PC-3 (cell line): Measurements from ENCODE around the gene TCEAL5. TPM values are rescaled to one million over a fixed set of nuclear protein-coding genes. Genes with fewer than 3 reads are reported as not detected.

Experiments used
- ATAC-seq: fragments of 200-7000 bp; cut with Tn5 transposase; 2 replicates; pipeline ENCODE4 v1.9.1; 2020; ENCODE audit warnings: mild to moderate bottlenecking, moderate library complexity
- BruUV-seq: library from RNA; stranded (reverse); fragments of 400-500 nt; replicated peaks from 2 replicates; lab custom pipeline; 2021; lab: Mats Ljungman, UMichigan
- CTCF ChIA-PET: fragments of 300-600 bp; sonication (Branson Sonifier 250); formaldehyde crosslinking; loops from one replicate; lab custom pipeline; 2022; ENCODE audit warnings: antibody characterized with exemption; lab: Charles Lee
- POLR2A ChIA-PET: fragments of 300-600 bp; sonication (Branson Sonifier 250); formaldehyde crosslinking; loops from one replicate; lab custom pipeline; 2022; ENCODE audit warnings: antibody characterized with exemption; ENCODE audit not compliant: unreplicated experiment; lab: Charles Lee
- DNase-seq: peaks from one replicate; pipeline ENCODE4 v3.0.0-alpha.2; 2015
- H2AFZ ChIP-seq: fragments of 300-600 bp; sonication (generic); 2 replicates; pipeline ENCODE4 v1.6.0; 2016; ENCODE audit warnings: antibody characterized with exemption, low read length
- H3F3A ChIP-seq: fragments of 300-600 bp; sonication (generic); one replicate; pipeline ENCODE4 v1.6.0; 2017; ENCODE audit warnings: antibody characterized with exemption, low read length, control low read depth, mild to moderate bottlenecking; ENCODE audit not compliant: unreplicated experiment
- H3K27ac ChIP-seq: fragments of 300-600 bp; sonication (generic); 2 replicates; pipeline ENCODE4 v1.5.1; 2016; ENCODE audit warnings: mild to moderate bottlenecking, low read length
- H3K27me3 ChIP-seq: fragments of 300-600 bp; sonication (generic); 2 replicates; pipeline ENCODE4 v1.6.1; 2016; ENCODE audit warnings: low read length, mixed read lengths
- H3K36me3 ChIP-seq: fragments of 300-600 bp; sonication (generic); 2 replicates; pipeline ENCODE4 v1.6.1; 2016; ENCODE audit warnings: low read depth, mixed run types, low read length, mixed read lengths
- H3K4me1 ChIP-seq: fragments of 300-600 bp; sonication (generic); 2 replicates; pipeline ENCODE4 v1.5.1; 2016; ENCODE audit warnings: low read length; ENCODE audit not compliant: insufficient read depth
- H3K4me2 ChIP-seq: fragments of 300-600 bp; sonication (generic); 2 replicates; pipeline ENCODE4 v1.6.0; 2016; ENCODE audit warnings: low read length
- H3K4me3 ChIP-seq: fragments of 300-600 bp; sonication (generic); 2 replicates; pipeline ENCODE4 v1.5.1; 2016; ENCODE audit warnings: mild to moderate bottlenecking, low read length, mixed read lengths
- H3K79me2 ChIP-seq: fragments of 300-600 bp; sonication (generic); 2 replicates; pipeline ENCODE4 v1.6.1; 2017; ENCODE audit warnings: low read length, mixed read lengths
- H3K9ac ChIP-seq: fragments of 300-600 bp; sonication (generic); 2 replicates; pipeline ENCODE4 v1.6.0; 2016; ENCODE audit warnings: mild to moderate bottlenecking, low read length
- H3K9me2 ChIP-seq: fragments of 300-600 bp; sonication (generic); replicated peaks from 2 replicates; pipeline ENCODE4 v1.6.1; 2016; ENCODE audit warnings: mixed run types, low read length, mixed read lengths
- H3K9me3 ChIP-seq: fragments of 300-600 bp; sonication (generic); 2 replicates; pipeline ENCODE4 v1.6.1; 2016; ENCODE audit warnings: low read length, mixed read lengths
- H4K20me1 ChIP-seq: fragments of 300-600 bp; sonication (generic); 2 replicates; pipeline ENCODE4 v1.6.1; 2016; ENCODE audit warnings: low read length, mixed read lengths
- CTCF ChIP-seq: fragments of 300-600 bp; sonication (generic); conservative IDR thresholded peaks from 2 replicates; pipeline ENCODE4 v1.5.1; 2017; ENCODE audit warnings: antibody characterized with exemption, low read depth, mild to moderate bottlenecking, low read length
- EZH2 ChIP-seq: fragments of 300-600 bp; sonication (generic); IDR thresholded peaks from one replicate; pipeline ENCODE4 v1.6.1; 2017; ENCODE audit warnings: antibody characterized with exemption, mild to moderate bottlenecking, low read length; ENCODE audit not compliant: unreplicated experiment
- EZH2phosphoT487 ChIP-seq: fragments of 300-600 bp; sonication (generic); IDR thresholded peaks from 2 replicates; pipeline ENCODE4 v1.6.1; 2018; ENCODE audit warnings: mild to moderate bottlenecking, antibody characterized with exemption, low read length, borderline replicate concordance
- intact Hi-C: fragments of 100-400 bp; cut with micrococcal nuclease; formaldehyde crosslinking; loops from 2 replicates; pipeline ENCODE4 v1.9.0; 2023
- total RNA-seq: library from RNA; depleted of rRNA; stranded (reverse); fragments of >200 nt; gene quantifications from 2 replicates; pipeline ENCODE4 v1.2.3, GENCODE V29; 2014

The TCEAL5 gene
- total RNA-seq, 1 experiment from 2014 or later, result not detected

DNA sequence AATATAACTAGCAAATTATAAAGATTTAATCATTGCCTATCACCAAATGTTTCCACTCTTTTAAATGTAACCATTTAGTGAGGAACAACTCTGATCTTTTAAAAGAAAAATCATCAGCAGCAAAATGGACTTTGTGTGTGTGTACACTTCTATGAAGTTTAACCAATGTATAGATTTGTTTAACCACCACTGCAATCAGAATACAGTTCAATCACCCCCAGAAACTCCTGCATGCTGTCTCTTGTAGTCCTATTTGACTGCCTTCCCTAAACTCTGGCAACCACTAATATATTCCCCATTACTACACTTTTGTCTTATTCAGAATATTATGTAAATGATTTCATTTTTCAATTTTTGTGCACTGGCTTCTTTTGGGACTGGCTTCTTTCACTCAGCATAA lies 19.9 kb downstream of the TCEAL5 start:
- no TSS peak for BruUV-seq
- no peak for ATAC-seq
- no peak for TF ChIP-seq EZH2phosphoT487
- TF ChIP-seq EZH2, result no peak
- TF ChIP-seq CTCF, result no peak

DNA sequence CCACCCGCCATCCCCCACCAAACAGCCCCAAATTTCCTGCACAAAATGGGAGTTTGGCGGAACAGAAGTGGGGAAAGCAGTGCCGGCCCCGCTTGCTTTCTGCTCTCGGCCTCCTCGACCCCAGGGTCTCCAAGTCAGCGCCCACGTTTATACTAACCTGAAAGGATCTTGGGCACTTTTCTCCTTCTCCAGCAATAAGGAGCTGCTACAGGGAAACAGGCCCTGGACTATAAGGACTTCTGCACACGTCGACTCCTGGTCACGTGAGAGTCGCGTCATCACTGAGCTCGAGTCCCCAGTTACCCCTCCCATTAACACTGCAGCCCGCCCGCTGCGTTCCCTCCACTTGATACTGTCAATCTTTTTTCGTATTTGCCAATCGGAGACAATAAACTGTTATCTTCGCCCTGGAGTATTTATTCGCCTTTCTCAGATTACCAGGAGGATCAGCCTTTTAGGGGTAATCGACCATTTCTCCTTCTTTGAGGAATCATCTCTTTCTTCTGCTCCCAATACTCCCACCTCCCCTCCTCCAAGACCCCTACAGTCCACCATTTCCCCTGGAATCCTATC lies 21.5 kb downstream of the TCEAL5 start, which contains the start of gene TCEAL8:
Gene TCEAL8 (minus strand): TSS at position 235 of the 573 bp plus-strand sequence. CDS start 1,176 bp downstream, outside the sequence.
- Histone ChIP-seq H3K9me3 (no peaks in the 10 kb centered on the region), H3F3A (no peaks in the 10 kb centered on the region), H3K27ac (peak within 1 kb of the TSS; percentile 8; the same call in 1 of the 2 replicates), H2AFZ (peak within 1 kb of the TSS; percentile 89), H3K4me3 (peak within 1 kb of the TSS; percentile 85), H3K9me2 (no peaks in the 10 kb centered on the region), H3K27me3 (0 out of 2 replicates have a peak, but pooled peaks cover 3% of the 10 kb centered on the region), H3K79me2 (peaks cover 8% of the 10 kb centered on the region; the same call in 1 of the 2 replicates), H3K4me2 (peak within 1 kb of the TSS; percentile 92), H3K36me3 (0 out of 2 replicates have a peak, but pooled peaks cover 3% of the 10 kb centered on the region), H3K4me1 (peaks cover 5% of the 10 kb centered on the region; the same call in 1 of the 2 replicates), H4K20me1 (no peaks in the 10 kb centered on the region), H3K9ac (peak within 1 kb of the TSS; percentile 80)
- peak; percentile 66 for DNase-seq
- intact Hi-C loops, result loop anchor here (5.0 kb wide), 1 partner anchor 207 kb away; no protein-coding TSS in a partner anchor
- POLR2A ChIA-PET, result no interaction called here
- BruUV-seq, result no TSS peak
- CTCF ChIA-PET, result no interaction called here
- peak; percentile 88 for ATAC-seq
- TF ChIP-seq EZH2phosphoT487, result no peak
- TF ChIP-seq EZH2, result no peak
- no peak for TF ChIP-seq CTCF

More for the DNA sequence above, 19.9 kb downstream of the TCEAL5 start:
- Histone ChIP-seq H3K27ac (no peak overlapping the region), H3F3A (no peaks in the 10 kb centered on the region), H3K4me1 (peaks cover 5% of the 10 kb centered on the region; the same call in 1 of the 2 replicates), H3K27me3 (peaks cover 16% of the 10 kb centered on the region), H3K4me3 (no peak overlapping the region), H3K9me3 (no peaks in the 10 kb centered on the region), H3K79me2 (peaks cover 8% of the 10 kb centered on the region; the same call in 1 of the 2 replicates), H3K9ac (no peak overlapping the region), H4K20me1 (no peaks in the 10 kb centered on the region), H3K4me2 (no peak overlapping the region), H3K36me3 (0 out of 2 replicates have a peak, but pooled peaks cover 3% of the 10 kb centered on the region), H2AFZ (no peak overlapping the region), H3K9me2 (no peaks in the 10 kb centered on the region)
- CTCF ChIA-PET, result no interaction called here
- no peak for DNase-seq
- POLR2A ChIA-PET, result no interaction called here
- intact Hi-C loops, result no loop called here

DNA sequence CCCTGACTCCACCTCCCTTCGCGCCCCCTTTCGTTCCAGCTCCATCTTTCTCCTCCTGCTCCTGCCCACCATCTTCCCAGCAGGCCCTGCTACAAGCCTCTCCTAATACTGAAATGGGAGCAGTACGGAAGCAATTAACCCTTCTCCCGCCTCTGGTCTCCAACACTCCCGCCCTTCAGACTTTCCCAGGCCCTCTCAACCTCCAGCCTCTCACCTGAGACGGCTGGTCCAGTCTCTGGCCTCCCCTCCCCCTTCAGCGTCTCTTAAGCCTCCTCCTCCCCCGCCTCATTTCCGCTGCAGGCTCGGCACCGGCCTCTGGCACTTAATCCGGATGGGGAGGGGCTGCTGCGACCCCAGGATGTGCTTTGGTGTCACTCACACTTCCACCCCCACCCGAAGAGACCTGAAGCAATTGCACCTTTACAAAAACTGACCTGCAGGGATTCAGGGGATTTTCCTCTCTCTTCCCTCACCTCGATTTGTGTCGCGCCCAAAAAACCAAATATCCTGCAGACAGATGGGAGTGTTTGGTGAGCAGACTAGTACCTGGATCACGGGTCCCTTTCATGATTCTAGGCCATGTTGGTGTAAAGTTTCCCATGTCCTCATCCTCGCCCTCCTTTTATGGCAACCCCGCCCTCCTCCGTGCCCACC lies 22.3 kb downstream of the TCEAL5 start:
- ATAC-seq (peak; percentile 46), DNase-seq (peak; percentile 40)
- CTCF ChIA-PET, result no interaction called here
- Histone ChIP-seq H3K36me3 (0 out of 2 replicates have a peak, but pooled peaks cover 3% of the 10 kb centered on the region), H3K27me3 (no peaks in the 10 kb centered on the region), H3K79me2 (peaks cover 8% of the 10 kb centered on the region; the same call in 1 of the 2 replicates), H3K9me2 (no peaks in the 10 kb centered on the region), H3K9me3 (no peaks in the 10 kb centered on the region), H3K4me1 (peaks cover 5% of the 10 kb centered on the region; the same call in 1 of the 2 replicates), H4K20me1 (no peaks in the 10 kb centered on the region), H2AFZ (peak overlapping the region; percentile 89), H3F3A (no peaks in the 10 kb centered on the region), H3K4me2 (peak overlapping the region; percentile 92), H3K9ac (peak overlapping the region; percentile 80), H3K27ac (peak overlapping the region; percentile 8; the same call in 1 of the 2 replicates), H3K4me3 (peak overlapping the region; percentile 85)
- intact Hi-C loops, result loop anchor here (5.0 kb wide), 1 partner anchor 208 kb away; no protein-coding TSS in a partner anchor
- POLR2A ChIA-PET, result no interaction called here
- BruUV-seq, result no TSS peak
- TF ChIP-seq CTCF (no peak), EZH2phosphoT487 (no peak), EZH2 (no peak)
